HEK293 (cell line): ENCODE measurements around the gene WASF2.

ENCODE experiments used
- CTCF ChIA-PET: fragments of 350-600 bp; formaldehyde crosslinking; extraction: SDS; loops from one replicate; lab custom pipeline; 2021; ENCODE audit warnings: antibody characterized with exemption; lab: Yijun Ruan, JAX
- POLR2A ChIA-PET: fragments of 300-600 bp; formaldehyde crosslinking; extraction: SDS; loops from one replicate; lab custom pipeline; 2020; ENCODE audit warnings: antibody characterized with exemption, inconsistent platforms; lab: Yijun Ruan, JAX
- H3K27ac ChIP-seq: fragments of 200-500 bp; sonication (Bioruptor generic); 2 replicates; pipeline ENCODE4 v1.5.1; 2014; ENCODE audit warnings: low read depth, low read length, control low read depth, inconsistent platforms; ENCODE audit errors: extremely low read depth
- H3K36me3 ChIP-seq, 2 experiments: fragments of 200-500 bp in 1 of 2; sonication (Bioruptor generic) in 1 of 2; 1 replicate in 1 of 2; 2 replicates in 1 of 2; pipeline ENCODE4 v1.5.1; 2014 to 2017; ENCODE audit warnings: inconsistent platforms in 2 of 2, low read length in 2 of 2; ENCODE audit not compliant: control insufficient read depth in 2 of 2, insufficient read depth in 1 of 2
- H3K4me1 ChIP-seq: fragments of 200-500 bp; sonication (Bioruptor generic); 2 replicates; pipeline ENCODE4 v1.5.1; 2014; ENCODE audit warnings: mild to moderate bottlenecking, low read length, inconsistent platforms; ENCODE audit not compliant: control insufficient read depth, insufficient read depth
- H3K4me3 ChIP-seq: 2 replicates; pipeline ENCODE4 v1.5.1; 2011; ENCODE audit warnings: low read depth, mild to moderate bottlenecking, control low read depth, low read length, moderate library complexity
- H3K9me3 ChIP-seq: fragments of 200-500 bp; sonication (Bioruptor generic); 2 replicates; pipeline ENCODE4 v1.5.1; 2014; ENCODE audit warnings: low read depth, low read length, inconsistent platforms; ENCODE audit not compliant: control insufficient read depth, insufficient read depth
- ATF2 ChIP-seq: fragments of 450-650 bp; formaldehyde crosslinking; IDR thresholded peaks from 2 replicates; pipeline ENCODE4 v1.5.1; 2016; ENCODE audit warnings: missing biosample characterization, missing genetic modification characterization, low read depth
- EGR2 ChIP-seq: fragments of 450-650 bp; formaldehyde crosslinking; IDR thresholded peaks from 2 replicates; pipeline ENCODE4 v1.5.1; 2016; ENCODE audit warnings: low read depth, missing biosample characterization, missing genetic modification characterization
- GLI4 ChIP-seq: fragments of 450-650 bp; formaldehyde crosslinking; IDR thresholded peaks from 2 replicates; pipeline ENCODE4 v1.5.1; 2016; ENCODE audit warnings: missing biosample characterization, missing genetic modification characterization
- GLIS2 ChIP-seq: fragments of 450-650 bp; formaldehyde crosslinking; IDR thresholded peaks from 2 replicates; pipeline ENCODE4 v1.5.1; 2016; ENCODE audit warnings: missing biosample characterization, missing genetic modification characterization
- HOXA7 ChIP-seq: sonication (generic); formaldehyde crosslinking; IDR thresholded peaks from 2 replicates; pipeline ENCODE4 v1.8.1; 2022; ENCODE audit warnings: missing genetic modification reagents, borderline replicate concordance
- KLF16 ChIP-seq: fragments of 450-650 bp; formaldehyde crosslinking; IDR thresholded peaks from 2 replicates; pipeline ENCODE4 v1.5.1; 2017; ENCODE audit warnings: missing biosample characterization, missing genetic modification characterization
- KLF7 ChIP-seq: fragments of 450-650 bp; formaldehyde crosslinking; IDR thresholded peaks from 2 replicates; pipeline ENCODE4 v1.5.1; 2016; ENCODE audit warnings: missing biosample characterization, missing genetic modification characterization, borderline replicate concordance
- PRDM4 ChIP-seq: fragments of 450-650 bp; formaldehyde crosslinking; IDR thresholded peaks from 2 replicates; pipeline ENCODE4 v1.5.1; 2017; ENCODE audit warnings: missing biosample characterization, missing genetic modification characterization
- RBAK ChIP-seq: fragments of 450-650 bp; formaldehyde crosslinking; IDR thresholded peaks from 2 replicates; pipeline ENCODE4 v1.5.1; 2016; ENCODE audit warnings: missing biosample characterization, missing genetic modification characterization
- SCRT1 ChIP-seq: fragments of 450-650 bp; formaldehyde crosslinking; IDR thresholded peaks from 2 replicates; pipeline ENCODE4 v1.5.1; 2016; ENCODE audit warnings: missing biosample characterization, missing genetic modification characterization, borderline replicate concordance
- SETDB1 ChIP-seq: IDR thresholded peaks from one replicate; pipeline ENCODE4 v1.6.1; 2017; ENCODE audit warnings: mild to moderate bottlenecking, low read length, moderate library complexity, mixed read lengths; ENCODE audit not compliant: insufficient read length
- SP3 ChIP-seq: fragments of 450-650 bp; formaldehyde crosslinking; IDR thresholded peaks from 2 replicates; pipeline ENCODE4 v1.5.1; 2016; ENCODE audit warnings: missing biosample characterization, missing genetic modification characterization
- WT1 ChIP-seq: fragments of 450-650 bp; formaldehyde crosslinking; IDR thresholded peaks from 2 replicates; pipeline ENCODE4 v1.5.1; 2016; ENCODE audit warnings: missing biosample characterization, missing genetic modification characterization
- ZBTB17 ChIP-seq: fragments of 450-650 bp; formaldehyde crosslinking; IDR thresholded peaks from 2 replicates; pipeline ENCODE4 v1.5.1; 2016; ENCODE audit warnings: missing biosample characterization, missing genetic modification characterization
- ZBTB20 ChIP-seq: fragments of 450-650 bp; formaldehyde crosslinking; IDR thresholded peaks from 2 replicates; pipeline ENCODE4 v1.5.1; 2016; ENCODE audit warnings: missing biosample characterization, missing genetic modification characterization
- ZBTB8A ChIP-seq: fragments of 450-650 bp; formaldehyde crosslinking; IDR thresholded peaks from 2 replicates; pipeline ENCODE4 v1.5.1; 2016; ENCODE audit warnings: missing biosample characterization, missing genetic modification characterization
- ZNF133 ChIP-seq: fragments of 450-650 bp; formaldehyde crosslinking; IDR thresholded peaks from 2 replicates; pipeline ENCODE4 v1.5.1; 2016; ENCODE audit warnings: missing biosample characterization, missing genetic modification characterization
- ZNF140 ChIP-seq: fragments of 450-650 bp; formaldehyde crosslinking; IDR thresholded peaks from 2 replicates; pipeline ENCODE4 v1.5.1; 2016; ENCODE audit warnings: missing biosample characterization, missing genetic modification characterization
- ZNF155 ChIP-seq: fragments of 450-650 bp; formaldehyde crosslinking; IDR thresholded peaks from 2 replicates; pipeline ENCODE4 v1.5.1; 2016; ENCODE audit warnings: missing biosample characterization, missing genetic modification characterization
- ZNF174 ChIP-seq: fragments of 450-650 bp; formaldehyde crosslinking; IDR thresholded peaks from 2 replicates; pipeline ENCODE4 v1.5.0; 2017; ENCODE audit warnings: missing biosample characterization, mild to moderate bottlenecking, missing genetic modification characterization
- ZNF18 ChIP-seq: fragments of 450-650 bp; formaldehyde crosslinking; IDR thresholded peaks from 2 replicates; pipeline ENCODE4 v1.5.1; 2016; ENCODE audit warnings: missing biosample characterization, missing genetic modification characterization
- ZNF202 ChIP-seq: fragments of 450-650 bp; formaldehyde crosslinking; IDR thresholded peaks from 2 replicates; pipeline ENCODE4 v1.5.1; 2016; ENCODE audit warnings: missing biosample characterization, missing genetic modification characterization, borderline replicate concordance
- ZNF221 ChIP-seq: fragments of 450-650 bp; formaldehyde crosslinking; IDR thresholded peaks from 2 replicates; pipeline ENCODE4 v1.5.1; 2017; ENCODE audit warnings: missing biosample characterization, missing genetic modification characterization, borderline replicate concordance
- ZNF404 ChIP-seq: fragments of 450-650 bp; formaldehyde crosslinking; IDR thresholded peaks from 2 replicates; pipeline ENCODE4 v1.5.1; 2017; ENCODE audit warnings: missing biosample characterization, missing genetic modification characterization
- ZNF514 ChIP-seq: fragments of 450-650 bp; formaldehyde crosslinking; IDR thresholded peaks from 2 replicates; pipeline ENCODE4 v1.5.1; 2016; ENCODE audit warnings: missing biosample characterization, missing genetic modification characterization
- ZNF548 ChIP-seq: fragments of 450-650 bp; formaldehyde crosslinking; IDR thresholded peaks from 2 replicates; pipeline ENCODE4 v1.5.1; 2016; ENCODE audit warnings: missing biosample characterization, missing genetic modification characterization
- ZNF561 ChIP-seq: fragments of 450-650 bp; IDR thresholded peaks from 2 replicates; pipeline ENCODE4 v1.5.1; 2018; ENCODE audit warnings: missing biosample characterization, missing genetic modification characterization, borderline replicate concordance
- ZNF610 ChIP-seq: fragments of 450-650 bp; formaldehyde crosslinking; IDR thresholded peaks from 2 replicates; pipeline ENCODE4 v1.5.1; 2016; ENCODE audit warnings: missing biosample characterization, missing genetic modification characterization, borderline replicate concordance
- ZNF623 ChIP-seq: fragments of 450-650 bp; formaldehyde crosslinking; IDR thresholded peaks from 2 replicates; pipeline ENCODE4 v1.5.1; 2016; ENCODE audit warnings: missing biosample characterization, missing genetic modification characterization
- ZNF629 ChIP-seq: fragments of 450-650 bp; formaldehyde crosslinking; IDR thresholded peaks from 2 replicates; pipeline ENCODE4 v1.5.1; 2017; ENCODE audit warnings: missing biosample characterization, missing genetic modification characterization
- ZNF704 ChIP-seq: fragments of 450-650 bp; formaldehyde crosslinking; IDR thresholded peaks from 2 replicates; pipeline ENCODE4 v1.5.1; 2016; ENCODE audit warnings: missing biosample characterization, missing genetic modification characterization
- ZNF707 ChIP-seq: fragments of 450-650 bp; formaldehyde crosslinking; IDR thresholded peaks from 2 replicates; pipeline ENCODE4 v1.5.1; 2016; ENCODE audit warnings: missing biosample characterization, missing genetic modification characterization
- ZNF768 ChIP-seq: fragments of 450-650 bp; formaldehyde crosslinking; IDR thresholded peaks from 2 replicates; pipeline ENCODE4 v1.5.1; 2018; ENCODE audit warnings: missing biosample characterization, mild to moderate bottlenecking, missing genetic modification characterization
- ZNF830 ChIP-seq: fragments of 450-650 bp; IDR thresholded peaks from 2 replicates; pipeline ENCODE4 v1.5.0; 2018; ENCODE audit warnings: missing biosample characterization, missing genetic modification characterization, low read depth, mild to moderate bottlenecking, moderate library complexity

The WASF2 gene

GRCh38 chr1:27528818-27529703 is 39.1 kb upstream of the WASF2 start:
- peaks cover 0 to 15% of the 10 kb centered on the region in 2 experiments; a peak in 1 of 3 replicates for H3K36me3 ChIP-seq
- ChIA-PET POLR2A (no interaction called here), CTCF (interaction anchor here (1.7 kb wide), 1 partner anchor 27 kb away, joined by 4 read pairs; no protein-coding TSS in a partner anchor)
- H3K4me1 ChIP-seq: peaks cover 11% of the 10 kb centered on the region
- H3K9me3 ChIP-seq: no peaks in the 10 kb centered on the region
- H3K27ac ChIP-seq: no peak overlapping the region
- H3K4me3 ChIP-seq: no peak overlapping the region
- TF ChIP-seq ZNF140 (no peak), ZNF548 (tag by site-specific recombination) (no peak), ZNF202 (tag by site-specific recombination) (no peak), ZNF18 (tag by site-specific recombination) (no peak), ZNF830 (no peak), HOXA7 (no peak), ZNF561 (tag by site-specific recombination) (no peak), ZNF174 (no peak), ZNF707 (tag by site-specific recombination) (no peak), KLF7 (tag by site-specific recombination) (no peak), ATF2 (no peak), KLF16 (tag by site-specific recombination) (no peak), ZNF629 (0 out of 2 replicates have a peak, but pooled peaks have one; percentile 9), ZBTB20 (peak; percentile 62; the same call in 1 of the 2 replicates), ZNF768 (no peak), GLIS2 (no peak), SP3 (no peak), ZBTB8A (no peak), ZNF404 (tag by site-specific recombination) (no peak), ZNF155 (tag by site-specific recombination) (no peak), SETDB1 (no peak), ZNF623 (no peak), SCRT1 (tag by site-specific recombination) (no peak), RBAK (tag by site-specific recombination) (no peak), ZBTB17 (tag by site-specific recombination) (peak; percentile 98), GLI4 (tag by site-specific recombination) (no peak), ZNF514 (no peak), ZNF133 (tag by site-specific recombination) (no peak), ZNF221 (no peak), ZNF704 (tag by site-specific recombination) (no peak), WT1 (tag by site-specific recombination) (peak; percentile 50; the same call in 1 of the 2 replicates), PRDM4 (tag by site-specific recombination) (no peak), ZNF610 (tag by site-specific recombination) (no peak), EGR2 (peak; percentile 85)
